NCI-H1694 (cell line): ENCODE data around the gene GULP1.
"Not testable (repeated sequence)": the region's sequence is repeated elsewhere in the genome, so short reads cannot be mapped to it uniquely, and the experiment has no call there.

Experiments
- DNase-seq: peaks from one replicate; lab custom pipeline; 2025; lab: John Stamatoyannopoulos, UW

Gene GULP1

GRCh38 chr2:188601927-188602326 lies 310.3 kb downstream of the GULP1 start:
- DNase-seq, result no peak

- no peak for DNase-seq
Measured at GRCh38 chr2:188604579-188604978, 312.9 kb downstream of the GULP1 start.

- not testable (repeated sequence) for DNase-seq
Measured at GRCh38 chr2:188605609-188606584, 314.2 kb downstream of the GULP1 start.

- not testable (repeated sequence) for DNase-seq
Measured at GRCh38 chr2:188606596-188606995, 314.9 kb downstream of the GULP1 start.

GRCh38 chr2:188607501-188607900 lies 315.8 kb downstream of the GULP1 start:
- DNase-seq, result no peak

- DNase-seq, result no peak
Measured at GRCh38 chr2:188609321-188610049, 317.8 kb downstream of the GULP1 start.

- DNase-seq, result no peak
Measured at GRCh38 chr2:188610050-188610444, 318.4 kb downstream of the GULP1 start.

GRCh38 chr2:188610827-188611226 lies 319.2 kb downstream of the GULP1 start:
- no peak for DNase-seq

- no peak for DNase-seq
Measured at GRCh38 chr2:188619146-188619545, 327.5 kb downstream of the GULP1 start.

- DNase-seq, result no peak
Measured at GRCh38 chr2:188620916-188621315, 329.2 kb downstream of the GULP1 start.

- DNase-seq, result no peak
Measured at GRCh38 chr2:188622601-188623260, 331.1 kb downstream of the GULP1 start.

GRCh38 chr2:188623995-188624643 lies 332.4 kb downstream of the GULP1 start:
- DNase-seq, result no peak

- DNase-seq, result no peak
Measured at GRCh38 chr2:188627471-188627870, 335.8 kb downstream of the GULP1 start.

GRCh38 chr2:188628989-188629752 lies 337.5 kb downstream of the GULP1 start:
- no peak for DNase-seq

GRCh38 chr2:188629753-188630527 lies 338.3 kb downstream of the GULP1 start:
- DNase-seq, result no peak

GRCh38 chr2:188631037-188631809 lies 339.5 kb downstream of the GULP1 start:
- no peak for DNase-seq

- DNase-seq, result no peak
Measured at GRCh38 chr2:188634656-188635055, 343.0 kb downstream of the GULP1 start.
